Gastroesophageal sphincter (tissue), 3 donors: Measurements from ENCODE around the gene SLK.

Experiments used
- CTCF ChIP-seq, 4 experiments: fragments of 200-600 bp in 2 of 4; fragments of 450-650 bp in 2 of 4; sonication (generic) in 1 of 4; IDR thresholded peaks; one replicate each; pipeline ENCODE4 v1.5.1; 2017 to 2019; ENCODE audit warnings: antibody characterized with exemption in 4 of 4, mild to moderate bottlenecking in 2 of 4, moderate library complexity in 2 of 4
- POLR2A ChIP-seq, 2 donors: fragments of 450-650 bp; IDR thresholded peaks; one replicate each; pipeline ENCODE4 v1.6.1; 2017; ENCODE audit warnings: antibody characterized with exemption in 2 of 2, mild to moderate bottlenecking in 2 of 2, moderate library complexity in 1 of 2
- POLR2AphosphoS5 ChIP-seq: sonication (generic); formaldehyde crosslinking; IDR thresholded peaks from one replicate; pipeline ENCODE4 v1.6.1; 2017; ENCODE audit warnings: antibody characterized with exemption

- TF ChIP-seq POLR2A (IDR thresholded peaks at IDR 0.05): no peak
- no peak for TF ChIP-seq POLR2AphosphoS5
- TF ChIP-seq CTCF (IDR thresholded peaks at IDR 0.05): no peak
These were observed 87.5 kb downstream of the SLK start for GRCh38 chr10:104054430-104054829.
